Spinal cord (tissue), 10 donors: ENCODE results near the gene CNGA3. TPM values are rescaled to one million over a fixed set of nuclear protein-coding genes. Genes with fewer than 3 reads are reported as not detected.

ENCODE experiments used
- DNase-seq, 6 donors: peaks; one replicate each; pipeline versions ENCODE4 v3.0.0 to v3.0.0-alpha.2; 2013 to 2015; ENCODE audit warnings: low spot score in 6 of 6, low read depth in 4 of 6
- H3K27ac ChIP-seq: one replicate; pipeline ENCODE4 v1.5.1; 2013; ENCODE audit warnings: low read depth, low read length, control low read depth
- H3K27me3 ChIP-seq: one replicate; pipeline ENCODE4 v1.6.1; 2013; ENCODE audit warnings: low read length; ENCODE audit not compliant: control insufficient read depth, insufficient read depth
- H3K36me3 ChIP-seq: one replicate; pipeline ENCODE4 v1.6.1; 2013; ENCODE audit warnings: low read length; ENCODE audit not compliant: control insufficient read depth, insufficient read depth
- H3K4me1 ChIP-seq: one replicate; pipeline ENCODE4 v1.6.1; 2013; ENCODE audit warnings: low read length; ENCODE audit not compliant: control insufficient read depth, insufficient read depth
- H3K4me3 ChIP-seq: one replicate; pipeline ENCODE4 v1.5.1; 2013; ENCODE audit warnings: low read depth, low read length, control low read depth
- H3K9me3 ChIP-seq: one replicate; pipeline ENCODE4 v1.6.1; 2013; ENCODE audit warnings: low read length; ENCODE audit not compliant: control insufficient read depth, insufficient read depth
- WGBS: methylation state at CpG from one replicate; pipeline ENCODE4 v1.1.5; 2013; ENCODE audit warnings: missing lambda C conversion rate; ENCODE audit not compliant: insufficient coverage; 5-methylcytosine and 5-hydroxymethylcytosine counted together
- polyA plus RNA-seq, 2 donors: library from polyadenylated mRNA; unstranded; fragments of 120-200 nt; gene quantifications; one replicate each; pipeline ENCODE4 v1.2.1, GENCODE V29; 2013; ENCODE audit not compliant: insufficient read length in 2 of 2
- total RNA-seq, 2 donors: library from RNA; depleted of rRNA in 1 of 2; stranded (reverse); fragments of 120-200 nt in 1 of 2; fragments of >200 nt in 1 of 2; gene quantifications; one replicate each; pipeline versions ENCODE4 v1.2.3 to v1.2.4, GENCODE V29; 2013 to 2014
- donor health status: healthy.

Gene CNGA3
- total and polyA plus RNA-seq, 4 donors = 4.9 to 15.2 (median 7.3) TPM

- peaks cover 37% of the 10 kb centered on the region for H3K4me1 ChIP-seq
- no peaks in the 10 kb centered on the region for H3K36me3 ChIP-seq
- DNase-seq = no peak
- H3K27ac ChIP-seq = no peak overlapping the region
- WGBS = 82% methylated on average over 5 of the region's 5 CpGs
- no peak overlapping the region for H3K4me3 ChIP-seq
- H3K27me3 ChIP-seq = no peaks in the 10 kb centered on the region
- no peaks in the 10 kb centered on the region for H3K9me3 ChIP-seq
Measured at GRCh38 chr2:98374286-98374685, 28.0 kb downstream of the CNGA3 start.

GRCh38 chr2:98374958-98375570 lies 28.8 kb downstream of the CNGA3 start:
- Histone ChIP-seq H3K4me3 (no peak overlapping the region), H3K9me3 (no peaks in the 10 kb centered on the region), H3K4me1 (peaks cover 44% of the 10 kb centered on the region), H3K36me3 (no peaks in the 10 kb centered on the region), H3K27me3 (no peaks in the 10 kb centered on the region), H3K27ac (no peak overlapping the region)
- peak in 1 of 6 donors; percentile 12 for DNase-seq
- 80% methylated on average over 11 of the region's 11 CpGs for WGBS

DNA sequence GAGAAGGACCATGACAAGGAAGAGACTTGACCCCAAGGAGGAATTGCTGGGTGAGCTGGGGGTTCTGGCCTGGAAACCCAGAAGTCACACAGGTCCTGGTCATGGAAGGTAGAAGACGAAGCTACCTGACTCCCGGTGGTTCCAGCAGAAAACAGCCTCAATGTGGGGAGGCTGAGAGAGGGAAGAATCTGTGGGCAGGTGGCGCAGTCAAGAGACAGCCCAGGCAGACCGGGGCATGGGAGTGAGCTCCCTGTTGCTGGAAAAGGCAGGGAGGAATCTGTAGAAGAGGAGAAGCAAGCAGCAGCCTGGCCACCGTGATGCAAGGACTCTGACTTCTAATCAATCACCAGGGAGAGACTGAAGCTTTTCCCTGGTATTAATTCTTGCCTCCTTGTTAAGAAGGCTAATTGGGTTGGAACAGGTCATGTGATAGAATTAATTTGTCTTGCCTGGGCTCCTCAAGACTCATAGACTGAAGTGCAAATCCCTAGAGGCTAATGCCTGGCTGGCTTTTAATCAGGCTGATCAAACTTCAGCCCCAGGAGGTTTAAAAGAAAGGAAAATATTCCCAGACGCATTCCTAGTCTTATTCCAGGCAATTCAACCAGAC lies 30.1 kb downstream of the CNGA3 start:
- H3K27me3 ChIP-seq = no peaks in the 10 kb centered on the region
- H3K9me3 ChIP-seq = no peaks in the 10 kb centered on the region
- no peak overlapping the region for H3K27ac ChIP-seq
- peaks cover 47% of the 10 kb centered on the region for H3K4me1 ChIP-seq
- no peak overlapping the region for H3K4me3 ChIP-seq
- H3K36me3 ChIP-seq = no peaks in the 10 kb centered on the region
- WGBS = 76% methylated on average over 5 of the region's 6 CpGs
- DNase-seq = peak in 2 of 6 donors; percentile 40 to 78

DNA sequence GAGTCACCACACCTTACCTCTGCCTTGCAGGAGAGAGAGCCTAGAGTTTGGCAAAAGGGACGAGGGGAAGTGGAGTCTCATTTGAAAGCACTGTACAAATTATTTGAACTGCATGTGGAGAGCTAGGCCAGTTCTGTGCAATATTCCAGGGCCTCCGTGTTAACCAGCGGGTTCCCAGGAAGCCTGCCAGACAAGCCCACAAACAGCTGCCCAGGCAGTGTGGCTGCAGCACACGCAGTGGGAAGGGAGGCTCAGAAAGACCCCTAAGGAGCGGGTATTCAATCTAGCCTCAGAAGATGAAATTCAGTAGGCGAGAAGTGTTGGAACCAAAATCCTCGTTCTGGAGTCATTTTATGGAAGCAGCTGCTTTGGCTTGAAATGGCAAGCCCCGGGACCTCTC lies 30.7 kb downstream of the CNGA3 start:
- Histone ChIP-seq H3K9me3 (no peaks in the 10 kb centered on the region), H3K4me3 (no peak overlapping the region), H3K36me3 (no peaks in the 10 kb centered on the region), H3K27me3 (no peaks in the 10 kb centered on the region), H3K27ac (no peak overlapping the region), H3K4me1 (peaks cover 47% of the 10 kb centered on the region)
- WGBS = 25% methylated on average over 5 of the region's 8 CpGs
- peak in 2 of 6 donors; percentile 54 to 80 for DNase-seq

DNA sequence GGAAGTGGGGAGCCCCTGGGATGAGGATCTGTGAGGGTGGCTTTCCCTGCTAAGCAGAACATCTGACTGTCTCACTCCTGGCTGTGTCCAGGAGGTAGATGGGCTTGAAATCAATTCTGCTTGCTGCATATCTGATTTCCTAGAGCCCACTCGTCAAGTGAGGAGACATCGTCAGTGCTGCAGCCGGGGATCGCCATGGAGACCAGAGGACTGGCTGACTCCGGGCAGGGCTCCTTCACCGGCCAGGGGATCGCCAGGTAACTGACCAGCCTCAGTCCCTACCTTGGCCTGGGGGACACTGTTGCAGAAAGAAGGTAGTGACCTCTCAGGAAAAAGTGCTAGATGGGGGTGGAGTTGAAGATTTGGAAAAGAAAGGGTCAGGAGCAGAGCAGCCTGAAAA lies 31.3 kb downstream of the CNGA3 start:
- peak in 2 of 6 donors; percentile 15 to 62 for DNase-seq
- 34% methylated on average over 7 of the region's 7 CpGs for WGBS
- H3K9me3 ChIP-seq = no peaks in the 10 kb centered on the region
- H3K27me3 ChIP-seq = no peaks in the 10 kb centered on the region
- no peak overlapping the region for H3K4me3 ChIP-seq
- no peaks in the 10 kb centered on the region for H3K36me3 ChIP-seq
- H3K4me1 ChIP-seq = peaks cover 47% of the 10 kb centered on the region
- H3K27ac ChIP-seq = no peak overlapping the region

DNA sequence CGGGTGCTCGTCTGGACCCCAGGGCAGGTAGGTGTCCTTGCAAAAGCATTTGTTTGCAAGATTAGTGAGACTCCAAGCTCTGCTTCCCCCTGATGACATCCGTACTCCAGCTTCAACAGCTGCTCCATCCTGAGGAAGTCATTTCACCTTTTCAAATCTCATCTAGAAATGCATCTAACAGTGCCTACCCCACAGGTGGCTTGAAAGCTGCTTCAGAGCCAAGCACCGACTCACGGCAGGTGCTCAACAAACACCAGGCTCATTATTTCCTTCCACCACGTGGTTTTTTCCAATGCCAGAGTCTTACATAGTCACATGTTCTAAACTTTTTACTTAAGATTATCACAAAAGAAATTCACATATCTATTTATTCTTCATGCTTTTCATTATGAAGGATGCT lies 31.9 kb downstream of the CNGA3 start:
- peak in 1 of 6 donors; percentile 60 for DNase-seq
- WGBS = 77% methylated on average over 5 of the region's 6 CpGs
- no peak overlapping the region for H3K27ac ChIP-seq
- H3K4me1 ChIP-seq = peaks cover 47% of the 10 kb centered on the region
- H3K27me3 ChIP-seq = no peaks in the 10 kb centered on the region
- no peaks in the 10 kb centered on the region for H3K9me3 ChIP-seq
- H3K4me3 ChIP-seq = no peak overlapping the region
- no peaks in the 10 kb centered on the region for H3K36me3 ChIP-seq

DNA sequence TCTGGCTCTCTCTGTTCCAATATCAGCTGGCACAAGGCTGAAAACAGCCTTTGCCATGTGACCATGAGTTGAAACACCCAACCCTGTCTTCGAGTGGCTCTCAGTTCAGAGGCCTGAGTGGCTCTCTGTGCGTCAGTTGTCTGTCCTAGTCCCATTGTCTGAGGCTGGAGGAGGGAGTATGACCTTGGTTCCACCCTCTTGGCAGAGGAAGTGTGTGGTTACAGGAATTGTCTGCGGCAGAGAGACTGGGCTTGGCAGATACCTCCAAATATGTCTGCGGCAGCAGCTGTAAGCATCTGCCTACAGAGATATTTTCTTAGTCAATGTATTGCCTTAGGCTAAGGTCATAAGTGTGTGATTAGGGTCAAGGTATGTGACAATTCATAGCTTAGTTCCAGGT lies 32.6 kb downstream of the CNGA3 start:
- peak in 1 of 6 donors; percentile 25 for DNase-seq
- Histone ChIP-seq H3K27ac (no peak overlapping the region), H3K4me3 (no peak overlapping the region), H3K36me3 (no peaks in the 10 kb centered on the region), H3K27me3 (no peaks in the 10 kb centered on the region), H3K9me3 (no peaks in the 10 kb centered on the region), H3K4me1 (peaks cover 47% of the 10 kb centered on the region)
- 57% methylated on average over 4 of the region's 4 CpGs for WGBS

GRCh38 chr2:98379311-98380202 lies 33.3 kb downstream of the CNGA3 start:
- Histone ChIP-seq H3K9me3 (no peaks in the 10 kb centered on the region), H3K27me3 (no peaks in the 10 kb centered on the region), H3K36me3 (no peaks in the 10 kb centered on the region), H3K27ac (no peak overlapping the region), H3K4me1 (peaks cover 48% of the 10 kb centered on the region), H3K4me3 (no peak overlapping the region)
- WGBS = 74% methylated on average over 8 of the region's 14 CpGs
- DNase-seq = peak in 2 of 6 donors; percentile 27 to 48

GRCh38 chr2:98380203-98380535 lies 33.9 kb downstream of the CNGA3 start:
- no peak for DNase-seq
- Histone ChIP-seq H3K27ac (no peak overlapping the region), H3K36me3 (no peaks in the 10 kb centered on the region), H3K4me3 (no peak overlapping the region), H3K9me3 (no peaks in the 10 kb centered on the region), H3K4me1 (peaks cover 49% of the 10 kb centered on the region), H3K27me3 (no peaks in the 10 kb centered on the region)
- 89% methylated on average over 7 of the region's 7 CpGs for WGBS
